ENCODE results near the gene FHL2.

FHL2 gene

GRCh38 chr2:105396254-105397024, 2.4 kb downstream of the FHL2 start:
- no peak for DNase-seq

- no peak for DNase-seq
Measured at GRCh38 chr2:105395691-105396090, 3.2 kb downstream of the FHL2 start.

- no peak for DNase-seq
Measured at GRCh38 chr2:105394951-105395611, 3.8 kb downstream of the FHL2 start.

GRCh38 chr2:105393373-105394055, 5.3 kb downstream of the FHL2 start:
- DNase-seq, result no peak

- DNase-seq, result no peak
Measured at GRCh38 chr2:105391763-105392662, 6.8 kb downstream of the FHL2 start.

GRCh38 chr2:105391058-105391627, 7.7 kb downstream of the FHL2 start:
- DNase-seq, result no peak

GRCh38 chr2:105390454-105390853, 8.4 kb downstream of the FHL2 start:
- no peak for DNase-seq

GRCh38 chr2:105388971-105389381, 9.9 kb downstream of the FHL2 start:
- DNase-seq, result no peak

GRCh38 chr2:105387225-105387624, 11.6 kb downstream of the FHL2 start:
- DNase-seq, result no peak

- no peak for DNase-seq
Measured at GRCh38 chr2:105385731-105386540, 12.9 kb downstream of the FHL2 start.

- no peak for DNase-seq
Measured at GRCh38 chr2:105384861-105385260, 14.0 kb downstream of the FHL2 start.

GRCh38 chr2:105384216-105384615, 14.6 kb downstream of the FHL2 start:
- no peak for DNase-seq

GRCh38 chr2:105383432-105384166, 15.3 kb downstream of the FHL2 start:
- no peak for DNase-seq

GRCh38 chr2:105382177-105382576, 16.7 kb downstream of the FHL2 start:
- no peak for DNase-seq

- no peak for DNase-seq
Measured at GRCh38 chr2:105381101-105381668, 17.7 kb downstream of the FHL2 start.

- no peak for DNase-seq
Measured at GRCh38 chr2:105380432-105381100, 18.3 kb downstream of the FHL2 start.

GRCh38 chr2:105379741-105380186, 19.1 kb downstream of the FHL2 start:
- DNase-seq, result no peak

GRCh38 chr2:105378921-105379383, 19.9 kb downstream of the FHL2 start:
- no peak for DNase-seq

- no peak for DNase-seq
Measured at GRCh38 chr2:105378276-105378840, 20.5 kb downstream of the FHL2 start.
